OCI-LY1 (cell line): Measurements from ENCODE around the gene AQP10.

Source experiments
- CTCF ChIP-seq: fragments of 200-600 bp; sonication (generic), shearing (Covaris generic); IDR thresholded peaks from 2 replicates; pipeline ENCODE4 v1.5.1; 2017; ENCODE audit warnings: mild to moderate bottlenecking, antibody characterized with exemption, low read length, moderate library complexity, mixed read lengths
- EZH2 ChIP-seq: fragments of 200-600 bp; sonication (generic), shearing (Covaris generic); IDR thresholded peaks from 2 replicates; pipeline ENCODE4 v1.8.0; 2017; ENCODE audit warnings: borderline replicate concordance, mixed run types, mild to moderate bottlenecking, antibody characterized with exemption, low read length, moderate library complexity, mixed read lengths

- TF ChIP-seq CTCF, result no peak
- TF ChIP-seq EZH2, result no peak
Measured at GRCh38 chr1:154324241-154324640, 3.3 kb downstream of the AQP10 start.
